Activated CD4-positive, alpha-beta T cell treated with anti-CD3 and anti-CD28 coated beads, Interleukin-2, amount 10 ng/mL, durations not matched to agents 7 days and 5 days (primary cell): ENCODE results near the gene PMPCA. TPM values are rescaled to one million over a fixed set of nuclear protein-coding genes. Genes with fewer than 3 reads are reported as not detected.
"Not testable (repeated sequence)": the region's sequence is repeated elsewhere in the genome, so short reads cannot be mapped to it uniquely, and the experiment has no call there.

Source experiments
- CTCF ChIA-PET: fragments of 350-600 bp; sonication (Branson Sonifier 250); formaldehyde crosslinking; loops from one replicate; lab custom pipeline; 2021; ENCODE audit warnings: antibody characterized with exemption; lab: Charles Lee
- POLR2A ChIA-PET: fragments of 350-600 bp; sonication (Branson Sonifier 250); formaldehyde crosslinking; loops from one replicate; lab custom pipeline; 2021; ENCODE audit warnings: antibody characterized with exemption; lab: Charles Lee
- DNase-seq: peaks from one replicate; pipeline ENCODE4 v3.0.0-alpha.2; 2020
- H3K27ac Mint-ChIP-seq: one replicate; pipeline ENCODE4 v1.8.0; 2021; ENCODE audit warnings: mild to moderate bottlenecking, moderate library complexity, mixed read lengths
- H3K27me3 Mint-ChIP-seq: one replicate; pipeline ENCODE4 v1.8.0; 2021; ENCODE audit warnings: mixed read lengths
- H3K36me3 Mint-ChIP-seq: one replicate; pipeline ENCODE4 v1.8.0; 2021; ENCODE audit warnings: low read depth, mixed read lengths
- H3K4me1 Mint-ChIP-seq: one replicate; pipeline ENCODE4 v1.8.0; 2021; ENCODE audit warnings: mixed read lengths
- H3K4me3 Mint-ChIP-seq: one replicate; pipeline ENCODE4 v1.8.0; 2021; ENCODE audit warnings: mild to moderate bottlenecking, moderate library complexity, mixed read lengths
- H3K9me3 Mint-ChIP-seq: one replicate; pipeline ENCODE4 v1.8.0; 2021; ENCODE audit warnings: mixed read lengths
- total RNA-seq, 2 experiments: library from RNA; stranded (reverse); gene quantifications; one replicate each; pipeline ENCODE4 v1.2.3, GENCODE V29; 2021

PMPCA gene
- total RNA-seq, 2 experiments from 2014 or later, result 52.9 to 58.8 TPM

DNA sequence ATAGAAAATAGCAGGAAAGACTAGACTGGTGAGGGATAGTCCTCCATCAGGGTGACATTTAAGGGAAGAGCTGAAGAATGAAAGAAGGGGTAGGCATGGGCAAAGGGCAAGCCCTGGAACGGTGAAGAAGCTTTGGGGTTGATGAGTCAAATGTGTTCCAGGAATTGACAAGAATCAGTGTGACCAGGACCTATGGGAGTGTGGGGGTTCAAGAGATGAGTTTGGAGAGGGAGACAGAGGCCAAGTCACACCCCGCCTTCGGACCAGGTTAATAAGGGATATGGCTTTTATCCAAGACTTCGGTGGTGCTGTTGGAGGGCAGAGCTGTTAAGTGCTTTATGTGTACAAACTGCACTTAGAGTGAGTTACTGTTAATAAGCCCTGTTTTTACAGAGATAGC lies 920 bp downstream of the PMPCA start:
- CTCF ChIA-PET, result no interaction called here
- Mint-ChIP-seq H3K9me3 (no peaks in the 10 kb centered on the region), H3K4me1 (peaks cover 45% of the 10 kb centered on the region), H3K27me3 (no peaks in the 10 kb centered on the region), H3K27ac (peak overlapping the region; percentile 93), H3K4me3 (peak overlapping the region; percentile 87), H3K36me3 (peaks cover 45% of the 10 kb centered on the region)
- POLR2A ChIA-PET, result no interaction called here
- DNase-seq, result no peak

DNA sequence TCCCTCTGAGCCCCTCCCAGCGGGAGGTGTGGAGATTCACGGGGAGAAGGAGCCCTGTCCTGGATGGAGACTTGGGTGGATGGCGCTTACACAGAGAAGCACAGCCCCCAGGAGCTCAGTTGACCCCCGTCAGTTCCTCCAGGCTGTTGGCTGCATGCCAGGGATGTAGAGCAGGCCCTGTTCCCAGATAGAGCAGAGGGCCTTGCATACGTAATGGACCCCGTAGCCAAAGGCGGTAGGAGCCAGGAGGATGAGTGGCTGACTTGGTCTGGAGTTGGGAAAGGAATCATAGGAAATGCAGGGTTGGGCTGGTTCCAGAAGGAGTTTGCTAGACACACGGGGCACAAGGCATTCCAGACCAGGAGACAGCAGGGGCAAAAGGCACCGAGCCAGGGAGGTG lies 2.5 kb downstream of the PMPCA start:
- CTCF ChIA-PET, result no interaction called here
- Mint-ChIP-seq H3K4me3 (no peak overlapping the region), H3K27me3 (no peaks in the 10 kb centered on the region), H3K36me3 (peaks cover 43% of the 10 kb centered on the region), H3K9me3 (no peaks in the 10 kb centered on the region), H3K27ac (peak overlapping the region; percentile 71), H3K4me1 (peaks cover 37% of the 10 kb centered on the region)
- POLR2A ChIA-PET, result no interaction called here
- DNase-seq, result no peak

DNA sequence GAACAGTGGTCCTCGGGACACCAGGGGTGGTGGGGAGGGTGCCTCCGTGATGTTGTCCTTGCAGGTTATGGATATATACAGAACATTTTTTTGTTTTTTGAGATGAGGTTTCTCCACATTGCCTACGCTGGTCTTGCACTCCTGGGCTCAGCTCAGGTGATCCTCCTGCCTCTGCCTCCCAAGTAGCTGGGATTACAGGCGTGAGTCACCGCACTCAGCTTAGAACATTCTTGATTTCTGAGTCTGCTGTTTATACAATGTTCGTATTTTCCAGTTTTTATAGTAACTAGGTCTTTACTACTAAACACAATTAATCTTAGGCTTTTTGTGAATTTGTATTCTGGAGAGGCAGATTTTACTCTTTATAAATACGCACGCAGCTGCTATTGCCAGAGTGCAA lies 6.0 kb downstream of the PMPCA start:
- Mint-ChIP-seq H3K27me3 (no peaks in the 10 kb centered on the region), H3K36me3 (peaks cover 41% of the 10 kb centered on the region), H3K9me3 (no peaks in the 10 kb centered on the region), H3K4me3 (no peak overlapping the region), H3K4me1 (peaks cover 14% of the 10 kb centered on the region), H3K27ac (no peak overlapping the region)
- ChIA-PET CTCF (no interaction called here), POLR2A (no interaction called here)
- DNase-seq, result no peak

DNA sequence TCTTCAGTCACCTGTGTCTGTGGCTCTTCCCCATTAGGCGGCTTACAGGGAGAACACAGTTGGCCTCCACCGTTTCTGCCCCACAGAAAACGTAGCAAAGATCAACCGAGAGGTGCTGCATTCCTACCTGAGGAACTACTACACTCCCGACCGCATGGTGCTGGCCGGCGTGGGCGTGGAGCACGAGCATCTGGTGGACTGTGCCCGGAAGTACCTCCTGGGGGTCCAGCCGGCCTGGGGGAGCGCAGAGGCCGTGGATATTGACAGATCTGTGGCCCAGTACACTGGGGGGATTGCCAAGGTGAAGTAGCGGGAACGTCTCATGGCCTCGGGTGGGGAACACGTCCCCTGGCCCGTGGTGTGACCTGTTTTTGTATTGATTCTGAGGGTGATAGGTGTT lies 6.5 kb downstream of the PMPCA start:
- Mint-ChIP-seq H3K4me1 (peaks cover 9% of the 10 kb centered on the region), H3K36me3 (peaks cover 39% of the 10 kb centered on the region), H3K9me3 (no peaks in the 10 kb centered on the region), H3K27ac (no peak overlapping the region), H3K27me3 (no peaks in the 10 kb centered on the region), H3K4me3 (no peak overlapping the region)
- ChIA-PET CTCF (interaction anchor here (0.7 kb wide), 1 partner anchor 135 kb away, joined by 7 read pairs; no protein-coding TSS in a partner anchor), POLR2A (no interaction called here)
- DNase-seq, result no peak

DNA sequence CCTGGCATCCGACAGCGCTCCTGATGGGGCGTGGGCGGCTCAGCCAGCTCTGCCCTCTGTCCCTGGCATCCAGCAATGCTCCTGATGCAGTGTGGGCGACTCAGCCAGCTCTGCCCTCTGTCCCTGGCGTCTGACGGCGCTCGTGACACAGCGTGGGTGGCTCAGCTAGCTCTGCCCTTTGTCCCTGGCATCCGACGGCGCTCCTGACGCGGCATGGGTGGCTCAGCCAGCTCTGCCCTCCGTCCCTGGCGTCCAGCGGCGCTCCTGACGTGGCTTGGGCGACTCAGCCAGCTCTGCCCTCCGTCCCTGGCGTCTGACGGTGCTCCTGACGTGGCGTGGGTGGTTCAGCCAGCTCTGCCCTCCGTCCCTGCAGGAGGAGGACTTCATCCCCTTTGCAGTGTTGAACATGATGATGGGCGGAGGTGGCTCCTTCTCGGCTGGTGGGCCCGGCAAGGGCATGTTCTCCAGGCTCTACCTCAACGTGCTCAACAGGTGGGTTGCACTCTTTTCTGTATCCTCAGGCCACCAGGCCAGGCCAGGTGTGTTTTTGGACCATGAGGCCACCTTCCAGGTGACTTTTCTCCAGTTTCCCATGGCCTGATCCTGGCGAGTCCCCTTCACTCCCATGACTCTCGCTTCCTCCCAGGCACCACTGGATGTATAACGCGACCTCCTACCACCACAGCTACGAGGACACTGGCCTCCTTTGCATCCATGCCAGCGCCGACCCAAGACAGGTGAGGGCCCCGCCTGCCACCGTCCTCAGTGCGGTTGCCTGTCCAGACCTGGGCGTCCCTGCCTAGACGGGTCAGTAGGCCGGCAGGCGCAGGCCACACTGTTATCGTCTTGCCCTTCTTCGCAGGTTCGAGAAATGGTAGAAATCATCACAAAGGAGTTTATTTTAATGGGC lies 8.0 kb downstream of the PMPCA start:
- DNase-seq, result no peak
- ChIA-PET POLR2A (interaction anchor here (0.6 kb wide), 1 partner anchor 97 kb away, joined by 3 read pairs; no protein-coding TSS in a partner anchor), CTCF (interaction anchor here (1.2 kb wide), 1 partner anchor 9 kb away, joined by 3 read pairs; no protein-coding TSS in a partner anchor)
- Mint-ChIP-seq H3K9me3 (no peaks in the 10 kb centered on the region), H3K36me3 (peaks cover 34% of the 10 kb centered on the region), H3K4me1 (peaks cover 2% of the 10 kb centered on the region), H3K4me3 (no peak overlapping the region), H3K27ac (peak overlapping the region; percentile 14), H3K27me3 (no peaks in the 10 kb centered on the region)

DNA sequence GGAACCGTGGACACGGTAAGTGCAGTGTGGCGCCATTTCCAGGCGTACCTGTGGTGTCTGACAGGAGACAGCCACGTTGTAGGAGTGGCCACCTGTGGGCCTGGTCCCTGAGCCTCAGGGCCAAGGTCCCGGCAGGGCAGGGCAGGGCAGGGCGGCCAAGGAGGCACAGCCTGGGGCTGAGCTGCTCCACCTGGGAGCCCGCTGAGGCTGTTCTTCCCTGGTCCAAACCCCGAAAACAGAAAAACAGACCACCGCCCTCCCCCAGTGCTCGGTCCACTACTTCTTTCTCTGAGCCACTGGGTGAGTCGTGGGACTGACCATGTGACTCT lies 8.6 kb downstream of the PMPCA start:
- Mint-ChIP-seq H3K9me3 (no peaks in the 10 kb centered on the region), H3K4me1 (no peaks in the 10 kb centered on the region), H3K4me3 (no peak overlapping the region), H3K27ac (no peak overlapping the region), H3K36me3 (peaks cover 29% of the 10 kb centered on the region), H3K27me3 (no peaks in the 10 kb centered on the region)
- no peak for DNase-seq
- ChIA-PET CTCF (interaction anchor here (1.2 kb wide), 1 partner anchor 10 kb away, joined by 3 read pairs; no protein-coding TSS in a partner anchor), POLR2A (no interaction called here)

DNA sequence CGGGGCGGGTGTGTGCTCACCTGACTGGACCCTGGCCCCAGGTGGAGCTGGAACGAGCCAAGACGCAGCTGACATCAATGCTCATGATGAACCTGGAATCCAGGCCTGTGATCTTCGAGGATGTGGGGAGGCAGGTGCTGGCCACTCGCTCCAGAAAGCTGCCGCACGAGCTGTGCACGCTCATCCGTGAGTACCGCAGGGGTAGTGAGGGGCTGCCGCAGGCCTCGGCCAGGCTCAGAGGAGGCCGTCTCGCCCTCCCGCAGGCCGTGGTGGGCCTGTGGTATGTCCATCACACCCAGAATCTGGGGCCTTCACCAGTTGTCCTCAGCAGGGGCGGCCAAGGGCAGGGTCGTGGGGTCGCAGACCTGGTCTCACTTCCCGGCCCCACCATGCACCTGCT lies 11.3 kb downstream of the PMPCA start:
- ChIA-PET POLR2A (no interaction called here), CTCF (no interaction called here)
- no peak for DNase-seq
- Mint-ChIP-seq H3K27me3 (no peaks in the 10 kb centered on the region), H3K27ac (no peak overlapping the region), H3K9me3 (no peaks in the 10 kb centered on the region), H3K4me1 (no peaks in the 10 kb centered on the region), H3K4me3 (no peak overlapping the region), H3K36me3 (peaks cover 24% of the 10 kb centered on the region)

DNA sequence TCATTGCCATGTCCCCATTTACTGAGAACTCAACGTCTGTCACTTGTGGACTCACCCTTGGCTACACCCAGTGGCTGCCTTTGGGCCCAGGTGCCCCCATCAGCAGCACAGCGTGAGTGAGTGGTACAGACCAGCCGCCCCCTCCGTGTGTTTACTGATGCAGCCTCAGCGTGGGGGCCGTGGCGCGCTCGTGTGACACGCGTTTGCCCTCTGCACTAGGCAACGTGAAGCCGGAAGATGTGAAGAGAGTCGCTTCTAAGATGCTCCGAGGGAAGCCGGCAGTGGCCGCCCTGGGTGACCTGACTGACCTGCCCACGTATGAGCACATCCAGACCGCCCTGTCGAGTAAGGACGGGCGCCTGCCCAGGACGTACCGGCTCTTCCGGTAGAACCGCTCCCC lies 12.4 kb downstream of the PMPCA start:
- ChIA-PET POLR2A (no interaction called here), CTCF (interaction anchor here (0.9 kb wide), 1 partner anchor 27 kb away, joined by 4 read pairs; no protein-coding TSS in a partner anchor)
- no peak overlapping the region for H3K27ac Mint-ChIP-seq
- DNase-seq, result no peak
- no peak overlapping the region for H3K4me3 Mint-ChIP-seq
- no peaks in the 10 kb centered on the region for H3K4me1 Mint-ChIP-seq
- H3K27me3 Mint-ChIP-seq, result no peaks in the 10 kb centered on the region
- no peaks in the 10 kb centered on the region for H3K9me3 Mint-ChIP-seq
- H3K36me3 Mint-ChIP-seq, result peaks cover 22% of the 10 kb centered on the region

DNA sequence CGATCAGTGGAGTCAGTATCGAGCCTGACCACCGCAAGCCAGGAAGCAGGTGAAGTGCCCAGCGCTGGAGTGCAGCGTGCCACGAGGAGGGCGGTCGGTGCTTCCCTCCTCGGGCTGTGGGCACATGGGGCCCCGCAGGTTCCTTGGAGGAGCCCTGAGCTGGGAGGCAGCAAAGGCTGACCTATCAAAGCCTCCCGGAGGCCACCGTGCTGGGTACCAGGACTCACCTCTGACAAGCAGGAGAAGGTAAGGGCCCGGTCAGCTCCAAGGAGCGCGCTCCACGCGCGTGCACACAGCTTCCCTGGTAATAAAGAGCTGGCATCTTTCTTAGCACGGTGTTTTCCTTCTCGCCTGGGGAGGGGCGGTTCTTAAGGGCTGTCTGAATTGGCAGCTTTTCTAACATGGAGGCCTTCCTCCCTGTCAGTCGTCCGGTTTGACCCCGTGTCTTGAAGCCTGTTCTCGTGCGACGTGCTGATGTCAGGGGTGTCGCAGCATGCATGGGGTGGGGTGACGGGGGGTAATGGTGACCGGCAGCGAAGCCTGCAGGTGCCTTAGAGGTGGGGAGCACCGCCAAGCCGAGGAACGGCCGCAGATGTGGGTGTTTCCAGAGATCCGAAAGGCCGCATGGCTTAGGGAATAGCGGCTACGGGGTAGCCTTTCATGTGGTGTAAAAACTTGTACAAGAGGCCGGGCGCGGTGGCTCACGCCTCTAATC lies 13.1 kb downstream of the PMPCA start:
- CTCF ChIA-PET, result interaction anchor here (0.9 to 1.2 kb wide), 5 partner anchors 13 to 208 kb away, joined by 3 to 6 read pairs (median 4); no protein-coding TSS in a partner anchor

DNA sequence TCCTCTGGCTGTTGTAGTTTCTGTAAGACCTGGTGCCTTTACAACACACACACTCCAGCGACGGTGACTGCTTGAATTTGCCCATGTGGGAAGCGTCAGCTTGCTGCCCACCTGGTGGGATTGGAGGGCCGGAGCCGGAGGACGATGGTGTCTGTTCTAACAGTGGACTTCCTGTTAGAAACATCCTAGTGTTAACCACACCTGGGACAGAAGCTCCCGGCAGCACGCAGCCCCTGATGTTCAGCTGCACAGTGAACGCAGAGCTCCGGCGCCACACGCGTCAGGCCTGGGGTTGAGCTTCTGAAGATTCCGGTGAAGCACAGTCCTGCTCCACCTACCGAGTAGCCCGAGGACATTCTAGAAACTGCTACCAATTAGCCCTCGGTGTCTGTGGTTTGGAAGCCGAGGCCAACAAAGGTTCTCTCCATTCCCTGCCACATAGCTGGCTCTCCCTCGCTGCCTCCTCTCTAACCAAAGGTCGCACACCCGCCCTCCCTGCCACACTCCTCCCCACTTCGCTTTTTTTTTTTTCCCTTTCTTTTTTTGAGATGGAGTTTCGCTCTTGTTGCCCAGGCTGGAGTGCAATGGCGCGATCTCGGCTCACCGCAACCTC lies 14.4 kb downstream of the PMPCA start:
- no peak for DNase-seq
- no peaks in the 10 kb centered on the region for H3K9me3 Mint-ChIP-seq
- no peak overlapping the region for H3K27ac Mint-ChIP-seq
- H3K36me3 Mint-ChIP-seq, result peaks cover 23% of the 10 kb centered on the region
- CTCF ChIA-PET, result interaction anchor here (1.0 to 1.2 kb wide), 5 partner anchors 12 to 207 kb away, joined by 3 to 6 read pairs (median 4); partner anchors contain the start of genes ENTR1 and PMPCA
- POLR2A ChIA-PET, result no interaction called here
- H3K4me1 Mint-ChIP-seq, result no peaks in the 10 kb centered on the region
- no peaks in the 10 kb centered on the region for H3K27me3 Mint-ChIP-seq
- no peak overlapping the region for H3K4me3 Mint-ChIP-seq

More for the DNA sequence above, 13.1 kb downstream of the PMPCA start:
- no peak for DNase-seq
- Mint-ChIP-seq H3K4me1 (no peaks in the 10 kb centered on the region), H3K9me3 (no peaks in the 10 kb centered on the region), H3K36me3 (peaks cover 21% of the 10 kb centered on the region), H3K4me3 (no peak overlapping the region), H3K27ac (no peak overlapping the region), H3K27me3 (no peaks in the 10 kb centered on the region)
- POLR2A ChIA-PET, result no interaction called here

DNA sequence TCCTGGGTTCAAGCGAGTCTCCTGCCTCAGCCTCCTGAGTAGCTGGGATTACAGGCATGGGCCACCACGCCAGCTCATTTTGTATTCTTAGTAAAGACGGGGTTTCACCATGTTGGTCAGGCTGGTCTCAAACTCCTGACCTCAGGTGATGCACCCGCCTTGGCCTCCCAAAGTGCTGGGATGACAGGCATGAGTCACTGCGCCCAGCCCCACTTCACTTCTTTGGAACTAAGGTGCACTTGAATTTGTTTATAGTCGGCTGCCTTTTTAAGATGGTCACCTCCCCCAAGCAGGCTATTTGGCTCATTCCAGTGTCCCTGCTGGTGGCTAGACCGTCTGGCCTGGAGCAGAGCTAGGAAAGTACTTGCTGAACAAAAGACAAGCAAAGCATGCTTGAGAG lies 14.9 kb downstream of the PMPCA start:
- ChIA-PET POLR2A (interaction anchor here (0.7 kb wide), 1 partner anchor 24 kb away, joined by 3 read pairs; no protein-coding TSS in a partner anchor), CTCF (interaction anchor here (0.7 to 1.1 kb wide), 2 partner anchors 16 to 263 kb away, joined by 3 to 4 read pairs; partner anchors contain the start of genes ENTR1 and PMPCA)
- not testable (repeated sequence) for H3K4me3 Mint-ChIP-seq, DNase-seq, H3K27me3 Mint-ChIP-seq, H3K9me3 Mint-ChIP-seq, H3K27ac Mint-ChIP-seq, H3K4me1 Mint-ChIP-seq
- peaks cover 23% of the 10 kb centered on the region for H3K36me3 Mint-ChIP-seq

DNA sequence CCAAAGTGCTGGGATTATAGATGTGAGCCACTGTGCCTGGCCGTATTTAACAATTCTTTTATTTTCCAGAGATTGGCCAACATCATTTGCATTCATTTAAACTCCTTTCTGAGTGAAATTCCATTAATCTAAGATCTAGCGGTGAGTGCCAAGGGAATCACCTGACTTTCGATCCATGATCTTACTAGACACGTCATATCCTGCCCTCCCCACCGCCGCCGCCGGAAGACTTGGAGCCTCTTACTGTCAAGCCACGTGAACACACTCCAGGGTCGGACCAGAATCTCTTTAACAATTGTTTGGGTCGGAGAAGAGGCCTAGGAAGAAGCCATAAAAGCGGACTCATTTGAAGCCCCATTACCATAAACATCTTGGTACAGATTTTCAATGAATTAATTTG lies 16.3 kb downstream of the PMPCA start:
- ChIA-PET POLR2A (no interaction called here), CTCF (interaction anchor here (0.7 kb wide), 1 partner anchor 120 kb away, joined by 4 read pairs; no protein-coding TSS in a partner anchor)
- no peaks in the 10 kb centered on the region for H3K4me1 Mint-ChIP-seq
- H3K4me3 Mint-ChIP-seq, result no peak overlapping the region
- no peaks in the 10 kb centered on the region for H3K27me3 Mint-ChIP-seq
- no peak for DNase-seq
- H3K36me3 Mint-ChIP-seq, result peaks cover 17% of the 10 kb centered on the region
- H3K9me3 Mint-ChIP-seq, result no peaks in the 10 kb centered on the region
- H3K27ac Mint-ChIP-seq, result no peak overlapping the region
